Endodermal cell (in vitro differentiated cells): ENCODE results near the gene ZNF385D. TPM values are rescaled to one million over a fixed set of nuclear protein-coding genes. Genes with fewer than 3 reads are reported as not detected.

Source experiments
- DNase-seq: peaks from one replicate; pipeline ENCODE4 v3.0.0-alpha.2; 2017
- H3K27ac ChIP-seq: 2 replicates; pipeline ENCODE4 v1.5.1; 2013; ENCODE audit warnings: mild to moderate bottlenecking, low read depth, low read length, moderate library complexity
- H3K27me3 ChIP-seq: 2 replicates; pipeline ENCODE4 v1.6.1; 2013; ENCODE audit warnings: mild to moderate bottlenecking, low read length, moderate library complexity; ENCODE audit not compliant: insufficient read depth, control insufficient read depth, poor library complexity, severe bottlenecking
- H3K36me3 ChIP-seq: 2 replicates; pipeline ENCODE4 v1.7.0; 2013; ENCODE audit warnings: mild to moderate bottlenecking, low read length, moderate library complexity; ENCODE audit not compliant: control insufficient read depth, insufficient read depth
- H3K4me1 ChIP-seq: one replicate; pipeline ENCODE4 v1.7.0; 2013; ENCODE audit warnings: low read length; ENCODE audit not compliant: control insufficient read depth, insufficient read depth
- H3K4me3 ChIP-seq: 2 replicates; pipeline ENCODE4 v1.5.1; 2013; ENCODE audit warnings: mild to moderate bottlenecking, low read length, moderate library complexity
- H3K9ac ChIP-seq: 2 replicates; pipeline ENCODE4 v1.6.1; 2013; ENCODE audit warnings: mild to moderate bottlenecking, low read length, moderate library complexity; ENCODE audit not compliant: poor library complexity, severe bottlenecking; ENCODE audit errors: extremely low read depth
- H3K9me3 ChIP-seq: 2 replicates; pipeline ENCODE4 v1.6.1; 2013; ENCODE audit warnings: mild to moderate bottlenecking, low read length, moderate library complexity; ENCODE audit not compliant: control insufficient read depth
- H3K27ac Mint-ChIP-seq: 2 replicates; pipeline ENCODE4 v1.8.0; 2020; ENCODE audit warnings: mixed read lengths
- H3K27me3 Mint-ChIP-seq: 2 replicates; pipeline ENCODE4 v1.8.0; 2021; ENCODE audit warnings: mild to moderate bottlenecking, mixed read lengths; ENCODE audit not compliant: insufficient read depth
- H3K36me3 Mint-ChIP-seq: 2 replicates; pipeline ENCODE4 v1.8.0; 2020; ENCODE audit warnings: low read depth, mixed read lengths
- H3K4me1 Mint-ChIP-seq: 2 replicates; pipeline ENCODE4 v1.8.0; 2020; ENCODE audit warnings: mixed read lengths
- H3K4me3 Mint-ChIP-seq: 2 replicates; pipeline ENCODE4 v1.8.0; 2020; ENCODE audit warnings: mild to moderate bottlenecking, moderate library complexity, mixed read lengths
- H3K9me3 Mint-ChIP-seq: 2 replicates; pipeline ENCODE4 v1.8.0; 2020; ENCODE audit warnings: mild to moderate bottlenecking, mixed read lengths
- WGBS, 2 experiments: methylation state at CpG; one replicate each; pipeline versions ENCODE4 v1.1.5 to v1.1.7; 2013; ENCODE audit warnings: missing lambda C conversion rate in 2 of 2, mixed read lengths in 1 of 2; ENCODE audit not compliant: insufficient coverage in 1 of 2, insufficient read length in 1 of 2; 5-methylcytosine and 5-hydroxymethylcytosine counted together
- total RNA-seq, 2 donors: library from RNA; stranded (reverse); fragmentation: NEBNext Ultra II Directional in 1 of 2; extraction: Animal tissue kit (Norgen Biotek cat#: 25700) in 1 of 2; gene quantifications; 2 replicates in 1 of 2; 3 replicates in 1 of 2; pipeline ENCODE4 v1.2.1, GENCODE V29; 2021
- TF ChIP-seq, protein P1 (sequence below): fragments of 200-600 bp; sonication (generic); conservative IDR thresholded peaks from 2 replicates; pipeline ENCODE4 v1.5.0; 2021; ENCODE audit warnings: antibody characterized with exemption, mild to moderate bottlenecking

ZNF385D gene
- total RNA-seq, 2 donors from 2014 or later, result 1.1 to 3.7 TPM

DNA sequence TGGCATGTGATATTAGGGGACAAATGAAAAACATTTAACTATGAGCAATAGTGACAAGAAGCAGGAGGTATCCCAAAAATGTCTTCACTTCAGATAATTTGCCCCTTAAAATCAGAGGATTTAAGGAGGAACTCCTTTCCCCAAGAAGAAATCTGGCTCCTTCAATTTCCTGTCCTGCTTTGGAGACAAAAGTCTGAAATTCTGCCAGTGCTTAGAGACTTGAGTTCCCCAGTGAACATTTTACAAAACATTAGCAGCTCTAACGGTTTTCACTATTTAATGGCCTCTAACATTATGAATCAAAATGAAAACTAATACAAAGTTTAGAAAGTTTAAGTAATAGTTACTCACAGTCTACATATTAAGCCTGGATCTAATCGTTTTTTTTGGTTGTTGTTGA lies 40.3 kb upstream of the ZNF385D start:
- H3K36me3 ChIP-seq, result no peaks in the 10 kb centered on the region
- peaks cover 4% of the 10 kb centered on the region for H3K9me3 Mint-ChIP-seq
- WGBS, 2 experiments, result 66% methylated on average over 2 of the region's 2 CpGs; no CpG with 5 or more reads in 1 of the 2 experiments
- H3K27ac Mint-ChIP-seq, result no peak overlapping the region
- no peak overlapping the region for H3K4me3 ChIP-seq
- H3K27me3 ChIP-seq, result no peaks in the 10 kb centered on the region
- TF ChIP-seq, protein P1, sequence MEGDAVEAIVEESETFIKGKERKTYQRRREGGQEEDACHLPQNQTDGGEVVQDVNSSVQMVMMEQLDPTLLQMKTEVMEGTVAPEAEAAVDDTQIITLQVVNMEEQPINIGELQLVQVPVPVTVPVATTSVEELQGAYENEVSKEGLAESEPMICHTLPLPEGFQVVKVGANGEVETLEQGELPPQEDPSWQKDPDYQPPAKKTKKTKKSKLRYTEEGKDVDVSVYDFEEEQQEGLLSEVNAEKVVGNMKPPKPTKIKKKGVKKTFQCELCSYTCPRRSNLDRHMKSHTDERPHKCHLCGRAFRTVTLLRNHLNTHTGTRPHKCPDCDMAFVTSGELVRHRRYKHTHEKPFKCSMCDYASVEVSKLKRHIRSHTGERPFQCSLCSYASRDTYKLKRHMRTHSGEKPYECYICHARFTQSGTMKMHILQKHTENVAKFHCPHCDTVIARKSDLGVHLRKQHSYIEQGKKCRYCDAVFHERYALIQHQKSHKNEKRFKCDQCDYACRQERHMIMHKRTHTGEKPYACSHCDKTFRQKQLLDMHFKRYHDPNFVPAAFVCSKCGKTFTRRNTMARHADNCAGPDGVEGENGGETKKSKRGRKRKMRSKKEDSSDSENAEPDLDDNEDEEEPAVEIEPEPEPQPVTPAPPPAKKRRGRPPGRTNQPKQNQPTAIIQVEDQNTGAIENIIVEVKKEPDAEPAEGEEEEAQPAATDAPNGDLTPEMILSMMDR, result no peak
- H3K9ac ChIP-seq, result no peak overlapping the region
- H3K4me1 Mint-ChIP-seq, result peaks cover 4% of the 10 kb centered on the region
- no peak for DNase-seq
- no peak overlapping the region for H3K4me3 Mint-ChIP-seq
- H3K9me3 ChIP-seq, result peaks cover 12% of the 10 kb centered on the region
- no peaks in the 10 kb centered on the region for H3K36me3 Mint-ChIP-seq
- H3K27me3 Mint-ChIP-seq, result no peaks in the 10 kb centered on the region
- H3K27ac ChIP-seq, result no peak overlapping the region
- H3K4me1 ChIP-seq, result peaks cover 3% of the 10 kb centered on the region

DNA sequence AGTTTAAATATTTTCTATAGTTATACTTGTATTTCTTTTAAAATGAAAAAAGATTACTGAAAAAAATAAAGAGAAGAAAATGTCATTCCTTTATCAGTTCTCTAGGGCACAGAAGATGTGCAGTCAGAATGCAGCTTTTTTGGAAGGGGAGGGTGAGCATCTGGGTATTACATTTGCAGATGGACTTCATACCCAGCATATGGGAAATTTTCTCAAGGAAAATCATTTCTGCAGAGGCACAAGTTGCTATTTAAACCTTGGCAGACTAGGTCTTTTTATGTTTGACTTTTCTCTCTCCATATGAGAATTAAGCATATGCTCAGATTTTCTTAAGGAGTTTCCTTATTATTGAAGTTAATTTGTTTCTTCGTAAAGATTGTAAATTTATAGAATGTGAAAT lies 39.5 kb upstream of the ZNF385D start:
- no peak overlapping the region for H3K27ac ChIP-seq
- no peaks in the 10 kb centered on the region for H3K36me3 ChIP-seq
- TF ChIP-seq, protein P1, result no peak
- no peak overlapping the region for H3K27ac Mint-ChIP-seq
- H3K9ac ChIP-seq, result no peak overlapping the region
- no peaks in the 10 kb centered on the region for H3K27me3 ChIP-seq
- H3K4me3 Mint-ChIP-seq, result no peak overlapping the region
- 92% methylated on average over 1 of the region's 1 CpG; no CpG with 5 or more reads in 1 of the 2 experiments for WGBS, 2 experiments
- peaks cover 12% of the 10 kb centered on the region for H3K9me3 ChIP-seq
- H3K36me3 Mint-ChIP-seq, result no peaks in the 10 kb centered on the region
- H3K9me3 Mint-ChIP-seq, result peaks cover 4% of the 10 kb centered on the region
- H3K4me1 Mint-ChIP-seq, result peaks cover 11% of the 10 kb centered on the region
- H3K4me1 ChIP-seq, result peaks cover 4% of the 10 kb centered on the region
- no peak for DNase-seq
- no peak overlapping the region for H3K4me3 ChIP-seq
- no peaks in the 10 kb centered on the region for H3K27me3 Mint-ChIP-seq

DNA sequence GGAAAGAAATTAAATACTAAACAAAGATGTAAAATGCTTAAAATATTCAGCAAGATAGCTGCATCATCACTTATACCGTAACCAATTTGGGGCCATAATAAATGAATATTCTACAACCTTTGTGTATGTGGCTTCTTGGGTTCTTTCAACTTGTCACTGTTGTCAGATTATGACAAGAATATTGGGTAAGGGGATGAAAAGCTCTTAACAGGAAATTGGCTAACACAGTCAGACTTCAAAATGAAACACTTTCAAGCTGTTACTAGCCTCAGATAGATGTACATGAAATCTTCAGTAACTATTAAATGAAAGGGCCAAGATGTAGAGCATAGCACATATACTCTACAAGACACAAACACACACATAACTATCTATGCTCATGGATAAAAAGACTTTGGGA lies 38.7 kb upstream of the ZNF385D start:
- Histone ChIP-seq H3K36me3 (no peaks in the 10 kb centered on the region), H3K4me3 (no peak overlapping the region), H3K27me3 (no peaks in the 10 kb centered on the region), H3K9ac (no peak overlapping the region), H3K4me1 (peaks cover 4% of the 10 kb centered on the region), H3K27ac (no peak overlapping the region), H3K9me3 (peaks cover 12% of the 10 kb centered on the region)
- 92% methylated on average over 1 of the region's 1 CpG; no CpG with 5 or more reads in 1 of the 2 experiments for WGBS, 2 experiments
- H3K9me3 Mint-ChIP-seq, result peaks cover 4% of the 10 kb centered on the region
- no peak for DNase-seq
- no peaks in the 10 kb centered on the region for H3K36me3 Mint-ChIP-seq
- peaks cover 11% of the 10 kb centered on the region for H3K4me1 Mint-ChIP-seq
- H3K27me3 Mint-ChIP-seq, result no peaks in the 10 kb centered on the region
- H3K27ac Mint-ChIP-seq, result no peak overlapping the region
- TF ChIP-seq, protein P1, result no peak
- no peak overlapping the region for H3K4me3 Mint-ChIP-seq
